HepG2 (cell line): ENCODE data around the gene OR1S1. TPM values are rescaled to one million over a fixed set of nuclear protein-coding genes. Genes with fewer than 3 reads are reported as not detected.

ENCODE experiments used
- BORCS8-MEF2B ChIP-seq: sonication (generic); formaldehyde crosslinking; IDR thresholded peaks from 2 replicates; pipeline ENCODE4 v1.8.0; 2022; ENCODE audit warnings: mild to moderate bottlenecking, missing genetic modification reagents
- HOXA3 ChIP-seq: sonication (generic); formaldehyde crosslinking; IDR thresholded peaks from 2 replicates; pipeline ENCODE4 v1.5.0; 2020; ENCODE audit warnings: missing genetic modification reagents
- NFRKB ChIP-seq: fragments of 450-650 bp; IDR thresholded peaks from 2 replicates; pipeline ENCODE4 v1.6.1; 2017
- NR2F2 ChIP-seq: IDR thresholded peaks from 2 replicates; pipeline ENCODE4 v1.6.1; 2012; ENCODE audit warnings: low read depth, inconsistent platforms, borderline replicate concordance
- ZNF10 ChIP-seq: sonication (generic); formaldehyde crosslinking; IDR thresholded peaks from 2 replicates; pipeline ENCODE4 v1.4.0; 2020; ENCODE audit warnings: mild to moderate bottlenecking, low read depth, missing genetic modification reagents, borderline replicate concordance
- ZNF333 ChIP-seq: sonication (generic); formaldehyde crosslinking; IDR thresholded peaks from 2 replicates; pipeline ENCODE4 v1.4.0; 2020; ENCODE audit warnings: mild to moderate bottlenecking, missing genetic modification reagents, borderline replicate concordance
- ZNF501 ChIP-seq: sonication (generic); formaldehyde crosslinking; IDR thresholded peaks from 2 replicates; pipeline ENCODE4 v1.5.1; 2020; ENCODE audit warnings: mild to moderate bottlenecking, moderate library complexity, missing genetic modification reagents
- polyA plus RNA-seq, 8 experiments: library from polyadenylated mRNA; depleted of rRNA in 3 of 8; stranded (reverse) in 7 of 8; unstranded in 1 of 8; fragments of >200 nt; fragmentation: Illumina TruSeq in 4 of 8; extraction: Trizol in 4 of 8; gene quantifications; 2 replicates each; pipeline versions ENCODE4 v1.2.1 to v1.2.3, GENCODE V29; 2011 to 2016; ENCODE audit warnings: low read depth in 4 of 8, missing spikeins in 1 of 8, mixed read lengths in 1 of 8; ENCODE audit not compliant: insufficient read depth in 1 of 8
- total RNA-seq, 5 experiments: library from RNA; depleted of rRNA; stranded (reverse); fragments of >200 nt; fragmentation: Illumina TruSeq; extraction: Trizol; gene quantifications; 2 replicates each; pipeline ENCODE4 v1.2.3, GENCODE V29; 2016; ENCODE audit warnings: low read depth in 1 of 5
- TF ChIP-seq, protein P1 (sequence below), 2 experiments: IDR thresholded peaks; 2 replicates each; pipeline ENCODE4 v1.6.1; 2011 to 2012; ENCODE audit warnings: low read length in 2 of 2, borderline replicate concordance in 1 of 2, low read depth in 1 of 2, mild to moderate bottlenecking in 1 of 2, moderate library complexity in 1 of 2
- TF ChIP-seq, protein P2 (sequence below): sonication (generic); formaldehyde crosslinking; IDR thresholded peaks from 2 replicates; pipeline ENCODE4 v1.5.1; 2020; ENCODE audit warnings: missing genetic modification reagents, mild to moderate bottlenecking, borderline replicate concordance
- TF ChIP-seq, protein P3 (sequence below): sonication (generic); formaldehyde crosslinking; IDR thresholded peaks from 2 replicates; pipeline ENCODE4 v1.4.0; 2020; ENCODE audit warnings: missing genetic modification reagents, low read depth, mild to moderate bottlenecking, borderline replicate concordance

The OR1S1 gene
- total and polyA plus RNA-seq, 2 of the 13 experiments (the other 11 are each of a cell fraction or from before 2014, with no cell fraction given): not detected

DNA sequence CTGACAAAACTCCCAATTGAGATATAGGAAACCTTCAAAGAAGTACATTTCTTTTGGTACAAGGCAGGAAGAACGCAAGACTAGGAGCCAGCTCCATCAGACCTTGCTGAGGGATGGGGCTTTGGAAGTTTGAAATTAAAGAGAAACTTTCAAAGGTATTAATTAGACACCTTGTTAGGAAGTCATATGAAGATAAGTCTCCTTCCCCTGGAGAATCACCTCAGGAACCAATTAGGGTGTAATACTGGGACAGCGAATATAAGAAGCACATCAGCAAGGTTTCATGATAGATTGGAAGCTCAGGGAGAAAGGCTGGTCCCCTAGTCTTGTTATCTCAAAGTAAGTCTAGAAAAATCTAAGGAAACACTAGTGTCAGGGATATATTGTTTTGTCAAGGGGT, 23.8 kb upstream of the OR1S1 start, which contains the start of gene OR9Q2 (continued):
- TF ChIP-seq, protein P1, sequence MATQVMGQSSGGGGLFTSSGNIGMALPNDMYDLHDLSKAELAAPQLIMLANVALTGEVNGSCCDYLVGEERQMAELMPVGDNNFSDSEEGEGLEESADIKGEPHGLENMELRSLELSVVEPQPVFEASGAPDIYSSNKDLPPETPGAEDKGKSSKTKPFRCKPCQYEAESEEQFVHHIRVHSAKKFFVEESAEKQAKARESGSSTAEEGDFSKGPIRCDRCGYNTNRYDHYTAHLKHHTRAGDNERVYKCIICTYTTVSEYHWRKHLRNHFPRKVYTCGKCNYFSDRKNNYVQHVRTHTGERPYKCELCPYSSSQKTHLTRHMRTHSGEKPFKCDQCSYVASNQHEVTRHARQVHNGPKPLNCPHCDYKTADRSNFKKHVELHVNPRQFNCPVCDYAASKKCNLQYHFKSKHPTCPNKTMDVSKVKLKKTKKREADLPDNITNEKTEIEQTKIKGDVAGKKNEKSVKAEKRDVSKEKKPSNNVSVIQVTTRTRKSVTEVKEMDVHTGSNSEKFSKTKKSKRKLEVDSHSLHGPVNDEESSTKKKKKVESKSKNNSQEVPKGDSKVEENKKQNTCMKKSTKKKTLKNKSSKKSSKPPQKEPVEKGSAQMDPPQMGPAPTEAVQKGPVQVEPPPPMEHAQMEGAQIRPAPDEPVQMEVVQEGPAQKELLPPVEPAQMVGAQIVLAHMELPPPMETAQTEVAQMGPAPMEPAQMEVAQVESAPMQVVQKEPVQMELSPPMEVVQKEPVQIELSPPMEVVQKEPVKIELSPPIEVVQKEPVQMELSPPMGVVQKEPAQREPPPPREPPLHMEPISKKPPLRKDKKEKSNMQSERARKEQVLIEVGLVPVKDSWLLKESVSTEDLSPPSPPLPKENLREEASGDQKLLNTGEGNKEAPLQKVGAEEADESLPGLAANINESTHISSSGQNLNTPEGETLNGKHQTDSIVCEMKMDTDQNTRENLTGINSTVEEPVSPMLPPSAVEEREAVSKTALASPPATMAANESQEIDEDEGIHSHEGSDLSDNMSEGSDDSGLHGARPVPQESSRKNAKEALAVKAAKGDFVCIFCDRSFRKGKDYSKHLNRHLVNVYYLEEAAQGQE (IDR thresholded peaks at IDR 0.05; ENCODE audit: borderline replicate concordance in 1 of 2, low read depth in 1 of 2, low read length in 2 of 2): no peak
- TF ChIP-seq BORCS8-MEF2B (no peak), ZNF501 (CRISPR knock-in tag) (no peak), NR2F2 (no peak), NFRKB (no peak), HOXA3 (CRISPR knock-in tag) (no peak), ZNF333 (CRISPR knock-in tag) (no peak), ZNF10 (CRISPR knock-in tag) (no peak)
- TF ChIP-seq, protein P2, sequence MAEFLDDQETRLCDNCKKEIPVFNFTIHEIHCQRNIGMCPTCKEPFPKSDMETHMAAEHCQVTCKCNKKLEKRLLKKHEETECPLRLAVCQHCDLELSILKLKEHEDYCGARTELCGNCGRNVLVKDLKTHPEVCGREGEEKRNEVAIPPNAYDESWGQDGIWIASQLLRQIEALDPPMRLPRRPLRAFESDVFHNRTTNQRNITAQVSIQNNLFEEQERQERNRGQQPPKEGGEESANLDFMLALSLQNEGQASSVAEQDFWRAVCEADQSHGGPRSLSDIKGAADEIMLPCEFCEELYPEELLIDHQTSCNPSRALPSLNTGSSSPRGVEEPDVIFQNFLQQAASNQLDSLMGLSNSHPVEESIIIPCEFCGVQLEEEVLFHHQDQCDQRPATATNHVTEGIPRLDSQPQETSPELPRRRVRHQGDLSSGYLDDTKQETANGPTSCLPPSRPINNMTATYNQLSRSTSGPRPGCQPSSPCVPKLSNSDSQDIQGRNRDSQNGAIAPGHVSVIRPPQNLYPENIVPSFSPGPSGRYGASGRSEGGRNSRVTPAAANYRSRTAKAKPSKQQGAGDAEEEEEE (CRISPR knock-in tag): no peak
- TF ChIP-seq, protein P3, sequence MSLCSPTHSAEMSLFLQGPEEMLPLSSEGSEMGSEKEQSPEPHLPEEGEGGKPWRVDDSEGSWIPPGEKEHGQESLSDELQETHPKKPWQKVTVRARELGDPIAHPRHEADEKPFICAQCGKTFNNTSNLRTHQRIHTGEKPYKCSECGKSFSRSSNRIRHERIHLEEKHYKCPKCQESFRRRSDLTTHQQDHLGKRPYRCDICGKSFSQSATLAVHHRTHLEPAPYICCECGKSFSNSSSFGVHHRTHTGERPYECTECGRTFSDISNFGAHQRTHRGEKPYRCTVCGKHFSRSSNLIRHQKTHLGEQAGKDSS (CRISPR knock-in tag): no peak
- TF ChIP-seq, all 625 proteins: peak for 0
